ENCODE results near the gene ZNF281. TPM values are rescaled to one million over a fixed set of nuclear protein-coding genes. Genes with fewer than 3 reads are reported as not detected.
A peak's percentile ranks its signal among the peaks of the same experiment; 100 is the strongest.

ZNF281 gene
- total RNA-seq (11.4 TPM), polyA plus RNA-seq (ENCODE audit: insufficient read depth in 1 of 8, insufficient read length in 8 of 8, low replicate concordance in 1 of 8) (10 to 100 TPM in 7 of 8 donors, 1 to 10 TPM in 1; 8.8 to 16.7 (median 12.7) TPM)
- long read RNA-seq, donor 1, full-length matches to known transcripts, result 1 of 1 reads
- long read RNA-seq, donor 1, partial matches to known transcripts, result 0 of 1 reads
- long read RNA-seq, donor 1, other reads (novel, unspliced or antisense), result 0 of 1 reads
- long read RNA-seq, donor 2, result 0 reads
- long read RNA-seq, donor 3, full-length matches to known transcripts, result 3 of 3 reads
- long read RNA-seq, donor 3, partial matches to known transcripts, result 0 of 3 reads
- long read RNA-seq, donor 3, other reads (novel, unspliced or antisense), result 0 of 3 reads
- long read RNA-seq, donor 4, result 0 reads
- long read RNA-seq, donor 5, full-length matches to known transcripts, result 8 of 8 reads
- long read RNA-seq, donor 5, partial matches to known transcripts, result 0 of 8 reads
- long read RNA-seq, donor 5, other reads (novel, unspliced or antisense), result 0 of 8 reads
- long read RNA-seq, donor 6, result 0 reads
- long read RNA-seq, donor 7, full-length matches to known transcripts, result 1 of 1 reads
- long read RNA-seq, donor 7, partial matches to known transcripts, result 0 of 1 reads
- long read RNA-seq, donor 7, other reads (novel, unspliced or antisense), result 0 of 1 reads
- long read RNA-seq, donor 8, partial matches to known transcripts, result 0 of 1 reads
- long read RNA-seq, donor 8, other reads (novel, unspliced or antisense), result 0 of 1 reads
- long read RNA-seq, donor 9, result 0 reads
- long read RNA-seq, donor 10, full-length matches to known transcripts, result 3 of 3 reads
- long read RNA-seq, donor 10, partial matches to known transcripts, result 0 of 3 reads
- long read RNA-seq, donor 10, other reads (novel, unspliced or antisense), result 0 of 3 reads
- long read RNA-seq, donor 11, partial matches to known transcripts, result 0 of 1 reads
- long read RNA-seq, donor 11, other reads (novel, unspliced or antisense), result 0 of 1 reads

- WGBS (ENCODE audit: insufficient coverage), result under 1% methylated on average over 52 of the region's 54 CpGs
- peaks cover 9% of the 10 kb centered on the region for H3K4me1 ChIP-seq (ENCODE audit: control insufficient read depth, insufficient read depth, low read length)
- peak within 1 kb of the TSS; percentile 87 for H3K27ac ChIP-seq (ENCODE audit: low read length)
- peaks cover 22% of the 10 kb centered on the region for H3K36me3 ChIP-seq (ENCODE audit: control insufficient read depth, insufficient read depth, low read length)
- DNase-seq, result peak; percentile 97
- no peaks in the 10 kb centered on the region for H3K9me3 ChIP-seq (replicated peaks; ENCODE audit: control insufficient read depth, low read depth, low read length)
- H3K4me3 ChIP-seq (ENCODE audit: low read length), result peak within 1 kb of the TSS; percentile 90
- H3K27me3 ChIP-seq (ENCODE audit: control insufficient read depth, insufficient read depth, low read length), result peaks cover 7% of the 10 kb centered on the region
Observed at GRCh38 chr1:200409761-200410565, at the start of gene ZNF281. TSS of gene ZNF281 (minus strand) at chr1:200410036. CDS start at chr1:200409705, 331 bp downstream.

GRCh38 chr1:200458780-200459179 lies 48.9 kb upstream of the ZNF281 start:
- Histone ChIP-seq H3K27ac (ENCODE audit: low read length) (no peak overlapping the region), H3K4me1 (ENCODE audit: control insufficient read depth, insufficient read depth, low read length) (no peaks in the 10 kb centered on the region), H3K9me3 (replicated peaks; ENCODE audit: control insufficient read depth, low read depth, low read length) (no peaks in the 10 kb centered on the region), H3K4me3 (ENCODE audit: low read length) (no peak overlapping the region), H3K27me3 (ENCODE audit: control insufficient read depth, insufficient read depth, low read length) (no peaks in the 10 kb centered on the region), H3K36me3 (ENCODE audit: control insufficient read depth, insufficient read depth, low read length) (no peaks in the 10 kb centered on the region)
- 100% methylated on average over 3 of the region's 14 CpGs for WGBS (ENCODE audit: insufficient coverage)
- DNase-seq, result no peak

- Histone ChIP-seq H3K27me3 (ENCODE audit: control insufficient read depth, insufficient read depth, low read length) (no peaks in the 10 kb centered on the region), H3K36me3 (ENCODE audit: control insufficient read depth, insufficient read depth, low read length) (no peaks in the 10 kb centered on the region), H3K27ac (ENCODE audit: low read length) (no peak overlapping the region), H3K4me1 (ENCODE audit: control insufficient read depth, insufficient read depth, low read length) (no peaks in the 10 kb centered on the region), H3K9me3 (replicated peaks; ENCODE audit: control insufficient read depth, low read depth, low read length) (no peaks in the 10 kb centered on the region), H3K4me3 (ENCODE audit: low read length) (no peak overlapping the region)
- DNase-seq, result no peak
- WGBS (ENCODE audit: insufficient coverage), result no CpG with 5 or more reads among the region's 6 CpGs
Observed at GRCh38 chr1:200457810-200458209, 48.0 kb upstream of the ZNF281 start.

- no peaks in the 10 kb centered on the region for H3K27me3 ChIP-seq (ENCODE audit: control insufficient read depth, insufficient read depth, low read length)
- 82% methylated on average over 5 of the region's 5 CpGs for WGBS (ENCODE audit: insufficient coverage)
Observed at GRCh38 chr1:200454425-200454824, 44.6 kb upstream of the ZNF281 start.

GRCh38 chr1:200453553-200453905 lies 43.7 kb upstream of the ZNF281 start:
- Histone ChIP-seq H3K27me3 (ENCODE audit: control insufficient read depth, insufficient read depth, low read length) (no peaks in the 10 kb centered on the region), H3K36me3 (ENCODE audit: control insufficient read depth, insufficient read depth, low read length) (no peaks in the 10 kb centered on the region), H3K4me3 (ENCODE audit: low read length) (no peak overlapping the region), H3K9me3 (replicated peaks; ENCODE audit: control insufficient read depth, low read depth, low read length) (no peaks in the 10 kb centered on the region), H3K4me1 (ENCODE audit: control insufficient read depth, insufficient read depth, low read length) (no peaks in the 10 kb centered on the region), H3K27ac (ENCODE audit: low read length) (no peak overlapping the region)
- DNase-seq, result no peak
- no CpG with 5 or more reads among the region's 3 CpGs for WGBS (ENCODE audit: insufficient coverage)

More at GRCh38 chr1:200454425-200454824, 44.6 kb upstream of the ZNF281 start:
- Histone ChIP-seq H3K4me3 (ENCODE audit: low read length) (no peak overlapping the region), H3K9me3 (replicated peaks; ENCODE audit: control insufficient read depth, low read depth, low read length) (no peaks in the 10 kb centered on the region), H3K4me1 (ENCODE audit: control insufficient read depth, insufficient read depth, low read length) (no peaks in the 10 kb centered on the region), H3K36me3 (ENCODE audit: control insufficient read depth, insufficient read depth, low read length) (no peaks in the 10 kb centered on the region), H3K27ac (ENCODE audit: low read length) (no peak overlapping the region)
- DNase-seq, result no peak

GRCh38 chr1:200452850-200453552 lies 43.2 kb upstream of the ZNF281 start:
- H3K9me3 ChIP-seq (replicated peaks; ENCODE audit: control insufficient read depth, low read depth, low read length), result no peaks in the 10 kb centered on the region
- no peak for DNase-seq
- no peaks in the 10 kb centered on the region for H3K36me3 ChIP-seq (ENCODE audit: control insufficient read depth, insufficient read depth, low read length)
- no peaks in the 10 kb centered on the region for H3K27me3 ChIP-seq (ENCODE audit: control insufficient read depth, insufficient read depth, low read length)
- WGBS (ENCODE audit: insufficient coverage), result 74% methylated on average over 6 of the region's 8 CpGs
- no peak overlapping the region for H3K27ac ChIP-seq (ENCODE audit: low read length)
- H3K4me3 ChIP-seq (ENCODE audit: low read length), result no peak overlapping the region
- H3K4me1 ChIP-seq (ENCODE audit: control insufficient read depth, insufficient read depth, low read length), result no peaks in the 10 kb centered on the region

GRCh38 chr1:200448034-200448762 lies 38.4 kb upstream of the ZNF281 start:
- Histone ChIP-seq H3K9me3 (replicated peaks; ENCODE audit: control insufficient read depth, low read depth, low read length) (no peaks in the 10 kb centered on the region), H3K27ac (ENCODE audit: low read length) (no peak overlapping the region), H3K4me1 (ENCODE audit: control insufficient read depth, insufficient read depth, low read length) (no peaks in the 10 kb centered on the region), H3K36me3 (ENCODE audit: control insufficient read depth, insufficient read depth, low read length) (no peaks in the 10 kb centered on the region), H3K27me3 (ENCODE audit: control insufficient read depth, insufficient read depth, low read length) (no peaks in the 10 kb centered on the region), H3K4me3 (ENCODE audit: low read length) (no peak overlapping the region)
- peak; percentile 12 for DNase-seq
- 52% methylated on average over 2 of the region's 6 CpGs for WGBS (ENCODE audit: insufficient coverage)

GRCh38 chr1:200445213-200445612 lies 35.4 kb upstream of the ZNF281 start:
- no peak overlapping the region for H3K4me3 ChIP-seq (ENCODE audit: low read length)
- no peak for DNase-seq
- no peaks in the 10 kb centered on the region for H3K4me1 ChIP-seq (ENCODE audit: control insufficient read depth, insufficient read depth, low read length)
- no peak overlapping the region for H3K27ac ChIP-seq (ENCODE audit: low read length)
- H3K27me3 ChIP-seq (ENCODE audit: control insufficient read depth, insufficient read depth, low read length), result no peaks in the 10 kb centered on the region
- H3K9me3 ChIP-seq (replicated peaks; ENCODE audit: control insufficient read depth, low read depth, low read length), result no peaks in the 10 kb centered on the region
- no CpG with 5 or more reads among the region's 1 CpG for WGBS (ENCODE audit: insufficient coverage)
- no peaks in the 10 kb centered on the region for H3K36me3 ChIP-seq (ENCODE audit: control insufficient read depth, insufficient read depth, low read length)

GRCh38 chr1:200444478-200444877 lies 34.6 kb upstream of the ZNF281 start:
- Histone ChIP-seq H3K9me3 (replicated peaks; ENCODE audit: control insufficient read depth, low read depth, low read length) (no peaks in the 10 kb centered on the region), H3K4me1 (ENCODE audit: control insufficient read depth, insufficient read depth, low read length) (no peaks in the 10 kb centered on the region), H3K4me3 (ENCODE audit: low read length) (no peak overlapping the region), H3K27me3 (ENCODE audit: control insufficient read depth, insufficient read depth, low read length) (no peaks in the 10 kb centered on the region), H3K36me3 (ENCODE audit: control insufficient read depth, insufficient read depth, low read length) (no peaks in the 10 kb centered on the region), H3K27ac (ENCODE audit: low read length) (no peak overlapping the region)
- DNase-seq, result no peak
- WGBS (ENCODE audit: insufficient coverage), result 78% methylated on average over 1 of the region's 4 CpGs
